HFF-Myc (cell line): ENCODE data around the gene SAMD4A.

Experiments
- DNase-seq: peaks from one replicate; pipeline ENCODE4 v3.0.0-alpha.2; 2011; ENCODE audit warnings: low read depth; ENCODE audit errors: extremely low read depth
- H3K4me3 ChIP-seq: replicated peaks from 2 replicates; pipeline ENCODE4 v1.5.1; 2011; ENCODE audit warnings: low read depth, mild to moderate bottlenecking, control low read depth, low read length
- CTCF ChIP-seq: IDR thresholded peaks from 2 replicates; pipeline ENCODE4 v1.5.1; 2012; ENCODE audit warnings: mild to moderate bottlenecking, low read depth, low read length, control low read depth; ENCODE audit errors: missing control alignments

SAMD4A gene

GRCh38 chr14:54713379-54713778 is 146.5 kb downstream of the SAMD4A start:
- DNase-seq, result no peak
- H3K4me3 ChIP-seq, result no peak overlapping the region
- TF ChIP-seq CTCF, result no peak

GRCh38 chr14:54715239-54715638 is 148.3 kb downstream of the SAMD4A start:
- DNase-seq, result no peak
- no peak overlapping the region for H3K4me3 ChIP-seq
- TF ChIP-seq CTCF, result no peak

GRCh38 chr14:54715811-54716210 is 148.9 kb downstream of the SAMD4A start:
- no peak overlapping the region for H3K4me3 ChIP-seq
- no peak for DNase-seq
- TF ChIP-seq CTCF, result no peak

GRCh38 chr14:54716862-54717261 is 149.9 kb downstream of the SAMD4A start:
- no peak for TF ChIP-seq CTCF
- no peak for DNase-seq
- H3K4me3 ChIP-seq, result no peak overlapping the region

- no peak overlapping the region for H3K4me3 ChIP-seq
- no peak for TF ChIP-seq CTCF
- DNase-seq, result no peak
These were observed 151.1 kb downstream of the SAMD4A start for GRCh38 chr14:54718046-54718445.

- no peak overlapping the region for H3K4me3 ChIP-seq
- DNase-seq, result no peak
- TF ChIP-seq CTCF, result no peak
These were observed 152.5 kb downstream of the SAMD4A start for GRCh38 chr14:54719406-54719805.

- TF ChIP-seq CTCF, result peak; percentile 31
- no peak overlapping the region for H3K4me3 ChIP-seq
- no peak for DNase-seq
These were observed 156.0 kb downstream of the SAMD4A start for GRCh38 chr14:54722791-54723432.
